Measurements from ENCODE around the gene DNAJC2. TPM values are rescaled to one million over a fixed set of nuclear protein-coding genes. Genes with fewer than 3 reads are reported as not detected.
"Not testable (repeated sequence)": the region's sequence is repeated elsewhere in the genome, so short reads cannot be mapped to it uniquely, and the experiment has no call there.

DNAJC2 gene
- total RNA-seq, 1 donor from 2014 or later, result 12.9 TPM

GRCh38 chr7:103280803-103281155, 63.8 kb downstream of the DNAJC2 start:
- DNase-seq (ENCODE audit: missing footprints); intact Hi-C loops (cut with DNase I): not testable (repeated sequence)
- peak; percentile 51 for ATAC-seq

GRCh38 chr7:103279963-103280802, 64.4 kb downstream of the DNAJC2 start:
- peak; percentile 92 for ATAC-seq
- intact Hi-C loops (cut with DNase I), result not testable (repeated sequence)

GRCh38 chr7:103279636-103279962, 65.0 kb downstream of the DNAJC2 start:
- DNase-seq (ENCODE audit: missing footprints); intact Hi-C loops (cut with DNase I): not testable (repeated sequence)
- ATAC-seq, result peak; percentile 45

More at GRCh38 chr7:103279963-103280802, 64.4 kb downstream of the DNAJC2 start:
- peak; percentile 85 for DNase-seq (ENCODE audit: missing footprints)

- ATAC-seq; DNase-seq (ENCODE audit: missing footprints); intact Hi-C loops (cut with DNase I): not testable (repeated sequence)
Observed at GRCh38 chr7:103278195-103278594, 66.4 kb downstream of the DNAJC2 start.

GRCh38 chr7:103274867-103275266, 69.7 kb downstream of the DNAJC2 start:
- intact Hi-C loops (cut with DNase I); ATAC-seq; DNase-seq (ENCODE audit: missing footprints): not testable (repeated sequence)

- ATAC-seq; DNase-seq (ENCODE audit: missing footprints); intact Hi-C loops (cut with DNase I): not testable (repeated sequence)
Observed at GRCh38 chr7:103273374-103273773, 71.2 kb downstream of the DNAJC2 start.

- ATAC-seq; DNase-seq (ENCODE audit: missing footprints); intact Hi-C loops (cut with DNase I): not testable (repeated sequence)
Observed at GRCh38 chr7:103266229-103266628, 78.3 kb downstream of the DNAJC2 start.

GRCh38 chr7:103264054-103264453, 80.5 kb downstream of the DNAJC2 start:
- ATAC-seq; intact Hi-C loops (cut with DNase I); DNase-seq (ENCODE audit: missing footprints): not testable (repeated sequence)

Other genes with a start within 250 kb of the DNAJC2 start
- gene NAPEPLD, start 195.7 kb downstream of the DNAJC2 start, total RNA-seq, result 13.1 TPM
- gene PMPCB, start 47.3 kb downstream of the DNAJC2 start, total RNA-seq, result 69.7 TPM
- 131 TPM for gene PSMC2, start 2.9 kb upstream of the DNAJC2 start, total RNA-seq
- not detected for gene SLC26A5, start 101.4 kb upstream of the DNAJC2 start, total RNA-seq